CD4-positive, alpha-beta T cell (primary cell): ENCODE data around the gene XPR1. TPM values are rescaled to one million over a fixed set of nuclear protein-coding genes. Genes with fewer than 3 reads are reported as not detected.

Source experiments
- ATAC-seq: fragments of 200-7000 bp; cut with Tn5 transposase; one replicate; pipeline ENCODE4 v1.10.0; 2022; ENCODE audit warnings: mild to moderate bottlenecking; ENCODE audit not compliant: poor library complexity
- CTCF ChIA-PET: fragments of 350-600 bp; sonication (Branson Sonifier 250); formaldehyde crosslinking; loops from one replicate; lab custom pipeline; 2021; ENCODE audit warnings: antibody characterized with exemption, inconsistent platforms; lab: Charles Lee
- POLR2A ChIA-PET: fragments of 350-600 bp; sonication (Branson Sonifier 250); formaldehyde crosslinking; loops from one replicate; lab custom pipeline; 2021; ENCODE audit warnings: antibody characterized with exemption, inconsistent platforms; lab: Charles Lee
- DNase-seq, 14 experiments: peaks; one replicate each; pipeline ENCODE4 v3.0.0-alpha.2; 2013 to 2020; ENCODE audit warnings: mixed read lengths in 2 of 14
- H3K27ac ChIP-seq, 2 donors: one replicate each; pipeline versions ENCODE4 v1.5.1 to v1.7.0; 2013; ENCODE audit warnings: low read length in 2 of 2, low read depth in 1 of 2, mild to moderate bottlenecking in 1 of 2
- H3K27me3 ChIP-seq, 2 experiments: 1 replicate in 1 of 2; 2 replicates in 1 of 2; pipeline versions ENCODE4 v1.6.1 to v1.7.0; 2013; ENCODE audit warnings: low read length in 2 of 2, control low read depth in 1 of 2, mild to moderate bottlenecking in 1 of 2, moderate library complexity in 1 of 2; ENCODE audit not compliant: insufficient read depth in 2 of 2, control insufficient read depth in 1 of 2
- H3K36me3 ChIP-seq: one replicate; pipeline ENCODE4 v1.6.1; 2013; ENCODE audit warnings: low read length, control low read depth; ENCODE audit not compliant: insufficient read depth
- H3K4me1 ChIP-seq: one replicate; pipeline ENCODE4 v1.6.1; 2013; ENCODE audit warnings: low read length, control low read depth; ENCODE audit not compliant: insufficient read depth
- H3K4me3 ChIP-seq: one replicate; pipeline ENCODE4 v1.5.1; 2013; ENCODE audit warnings: mild to moderate bottlenecking, low read length, moderate library complexity
- H3K9me3 ChIP-seq, 2 experiments: 1 replicate in 1 of 2; 2 replicates in 1 of 2; pipeline versions ENCODE4 v1.6.1 to v1.7.0; 2013; ENCODE audit warnings: low read length in 2 of 2, mild to moderate bottlenecking in 2 of 2, control low read depth in 1 of 2, moderate library complexity in 1 of 2; ENCODE audit not compliant: control insufficient read depth in 1 of 2, insufficient read depth in 1 of 2
- H3K27ac Mint-ChIP-seq: one replicate; pipeline ENCODE4 v1.8.0; 2020; ENCODE audit warnings: mixed read lengths
- H3K27me3 Mint-ChIP-seq: one replicate; pipeline ENCODE4 v1.8.0; 2021; ENCODE audit warnings: mixed read lengths
- H3K36me3 Mint-ChIP-seq: one replicate; pipeline ENCODE4 v1.8.0; 2021; ENCODE audit warnings: low read depth, mixed read lengths
- H3K4me1 Mint-ChIP-seq: one replicate; pipeline ENCODE4 v1.8.0; 2021; ENCODE audit warnings: low read depth, mixed read lengths
- H3K4me3 Mint-ChIP-seq: one replicate; pipeline ENCODE4 v1.8.0; 2020; ENCODE audit warnings: mild to moderate bottlenecking, mixed read lengths
- H3K9me3 Mint-ChIP-seq: one replicate; pipeline ENCODE4 v1.8.0; 2020; ENCODE audit warnings: mixed read lengths
- intact Hi-C, 2 experiments: fragments of 100-400 bp; cut with DNase I in 1 of 2; cut with micrococcal nuclease in 1 of 2; formaldehyde crosslinking; loops; one replicate each; pipeline versions ENCODE4 v1.15.1 to v1.9.0; 2023 to 2025; cut with DNase I, micrococcal nuclease
- total RNA-seq, 174 experiments: library from RNA in 2 of 174; stranded (reverse) in 2 of 174; gene quantifications; one replicate each; pipeline ENCODE4 v1.2.3 and lab custom pipeline; 2021 to 2026
- TF ChIP-seq, protein P1 (sequence below): fragments of 200-600 bp; IDR thresholded peaks from one replicate; pipeline ENCODE4 v1.8.0; 2022; ENCODE audit warnings: antibody characterized with exemption, mild to moderate bottlenecking

Gene XPR1
- total RNA-seq, 2 experiments from 2014 or later, result 13.7 TPM

DNA sequence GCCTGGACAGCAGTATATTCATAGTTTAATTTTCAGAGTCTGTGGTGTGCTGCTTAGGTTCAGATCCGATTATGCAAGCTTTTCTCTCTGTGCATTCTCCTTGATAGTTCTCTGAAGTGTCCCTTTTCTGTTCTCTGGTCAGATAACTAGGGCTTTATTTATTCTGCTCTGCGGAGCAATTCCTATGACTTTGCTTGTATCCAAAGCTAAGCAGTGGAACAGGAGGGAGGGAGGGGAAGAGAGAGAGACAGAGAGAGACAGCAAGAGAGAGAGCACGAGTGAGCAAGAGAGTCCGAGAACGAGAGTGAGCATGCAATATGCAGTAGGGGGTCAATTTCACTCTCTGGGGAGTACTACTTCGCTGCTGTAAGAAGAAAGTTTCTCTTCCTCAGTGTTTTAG lies 113.3 kb downstream of the XPR1 start:
- Histone ChIP-seq H3K4me3 (no peak overlapping the region), H3K27me3 (no peaks in the 10 kb centered on the region), H3K9me3 (peaks cover 13 to 17% of the 10 kb centered on the region in 2 experiments), H3K4me1 (no peaks in the 10 kb centered on the region), H3K27ac (no peak overlapping the region), H3K36me3 (no peaks in the 10 kb centered on the region)
- intact Hi-C loops, result no loop called here
- TF ChIP-seq, protein P1, sequence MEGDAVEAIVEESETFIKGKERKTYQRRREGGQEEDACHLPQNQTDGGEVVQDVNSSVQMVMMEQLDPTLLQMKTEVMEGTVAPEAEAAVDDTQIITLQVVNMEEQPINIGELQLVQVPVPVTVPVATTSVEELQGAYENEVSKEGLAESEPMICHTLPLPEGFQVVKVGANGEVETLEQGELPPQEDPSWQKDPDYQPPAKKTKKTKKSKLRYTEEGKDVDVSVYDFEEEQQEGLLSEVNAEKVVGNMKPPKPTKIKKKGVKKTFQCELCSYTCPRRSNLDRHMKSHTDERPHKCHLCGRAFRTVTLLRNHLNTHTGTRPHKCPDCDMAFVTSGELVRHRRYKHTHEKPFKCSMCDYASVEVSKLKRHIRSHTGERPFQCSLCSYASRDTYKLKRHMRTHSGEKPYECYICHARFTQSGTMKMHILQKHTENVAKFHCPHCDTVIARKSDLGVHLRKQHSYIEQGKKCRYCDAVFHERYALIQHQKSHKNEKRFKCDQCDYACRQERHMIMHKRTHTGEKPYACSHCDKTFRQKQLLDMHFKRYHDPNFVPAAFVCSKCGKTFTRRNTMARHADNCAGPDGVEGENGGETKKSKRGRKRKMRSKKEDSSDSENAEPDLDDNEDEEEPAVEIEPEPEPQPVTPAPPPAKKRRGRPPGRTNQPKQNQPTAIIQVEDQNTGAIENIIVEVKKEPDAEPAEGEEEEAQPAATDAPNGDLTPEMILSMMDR, result no peak
- no peak overlapping the region for H3K4me3 Mint-ChIP-seq
- H3K27me3 Mint-ChIP-seq, result no peaks in the 10 kb centered on the region
- peaks cover 20% of the 10 kb centered on the region for H3K9me3 Mint-ChIP-seq
- ATAC-seq (no peak), DNase-seq (no peak)
- no peak overlapping the region for H3K27ac Mint-ChIP-seq
- ChIA-PET POLR2A (no interaction called here), CTCF (no interaction called here)
- H3K4me1 Mint-ChIP-seq, result peaks cover 5% of the 10 kb centered on the region
- H3K36me3 Mint-ChIP-seq, result peaks cover 73% of the 10 kb centered on the region

DNA sequence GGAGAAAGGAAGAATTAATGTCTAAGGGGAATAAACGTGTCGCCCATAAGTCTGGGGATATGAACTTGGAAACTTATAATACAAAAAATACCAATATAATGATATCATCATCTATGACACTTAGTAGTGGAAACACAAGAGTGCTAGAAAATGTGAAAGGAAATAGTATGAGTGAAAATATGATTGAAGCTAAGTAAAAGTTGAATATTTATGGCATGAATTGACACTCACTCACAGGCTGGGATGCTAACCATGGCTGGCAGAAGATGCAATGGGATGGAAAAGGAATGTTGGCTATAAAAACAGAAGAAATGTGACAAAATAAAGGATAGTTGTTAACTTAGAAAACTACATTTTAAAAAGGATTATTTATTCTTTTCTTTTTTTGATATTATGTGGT lies 120.1 kb downstream of the XPR1 start:
- intact Hi-C loops, result no loop called here
- ChIA-PET CTCF (no interaction called here), POLR2A (no interaction called here)
- DNase-seq, result no peak
- Histone ChIP-seq H3K4me1 (peaks cover 3% of the 10 kb centered on the region), H3K36me3 (no peaks in the 10 kb centered on the region), H3K9me3 (no peaks in the 10 kb centered on the region), H3K4me3 (no peak overlapping the region), H3K27ac (no peak overlapping the region), H3K27me3 (no peaks in the 10 kb centered on the region)
- no peak overlapping the region for H3K27ac Mint-ChIP-seq
- no peak overlapping the region for H3K4me3 Mint-ChIP-seq
- H3K4me1 Mint-ChIP-seq, result no peaks in the 10 kb centered on the region
- H3K27me3 Mint-ChIP-seq, result no peaks in the 10 kb centered on the region
- H3K9me3 Mint-ChIP-seq, result peaks cover 2% of the 10 kb centered on the region
- no peak for ATAC-seq
- TF ChIP-seq, protein P1, result no peak
- H3K36me3 Mint-ChIP-seq, result peaks cover 43% of the 10 kb centered on the region

- intact Hi-C loops, result no loop called here
- H3K27ac ChIP-seq, result no peak overlapping the region
- TF ChIP-seq, protein P1, result no peak
- no peaks in the 10 kb centered on the region for H3K9me3 ChIP-seq
- H3K4me3 Mint-ChIP-seq, result no peak overlapping the region
- no peaks in the 10 kb centered on the region for H3K4me1 Mint-ChIP-seq
- H3K36me3 Mint-ChIP-seq, result peaks cover 41% of the 10 kb centered on the region
- H3K4me3 ChIP-seq, result no peak overlapping the region
- DNase-seq (no peak), ATAC-seq (no peak)
- no peaks in the 10 kb centered on the region for H3K36me3 ChIP-seq
- H3K27me3 Mint-ChIP-seq, result no peaks in the 10 kb centered on the region
- H3K9me3 Mint-ChIP-seq, result peaks cover 2% of the 10 kb centered on the region
- H3K4me1 ChIP-seq, result peaks cover 3% of the 10 kb centered on the region
- ChIA-PET CTCF (no interaction called here), POLR2A (no interaction called here)
- H3K27me3 ChIP-seq, result no peaks in the 10 kb centered on the region
- H3K27ac Mint-ChIP-seq, result no peak overlapping the region
These were observed 122.6 kb downstream of the XPR1 start for GRCh38 chr1:180754453-180754852.
